IMR-90 (cell line): ENCODE measurements around the gene S100B. TPM values are rescaled to one million over a fixed set of nuclear protein-coding genes. Genes with fewer than 3 reads are reported as not detected.

Experiments used
- ATAC-seq: fragments of 200-7000 bp; cut with Tn5 transposase; 2 replicates; pipeline ENCODE4 v1.9.1; 2020; ENCODE audit warnings: low read depth, mild to moderate bottlenecking, moderate library complexity
- BruUV-seq: library from RNA; stranded (reverse); fragments of 400-500 nt; replicated peaks from 2 replicates; lab custom pipeline; 2021; lab: Mats Ljungman, UMichigan
- CTCF ChIA-PET: fragments of 300-600 bp; formaldehyde crosslinking; extraction: SDS; loops from one replicate; lab custom pipeline; 2021; ENCODE audit warnings: antibody characterized with exemption; lab: Yijun Ruan, JAX
- POLR2A ChIA-PET: fragments of 300-600 bp; sonication (Branson Sonifier 250); formaldehyde crosslinking; loops from one replicate; lab custom pipeline; 2022; ENCODE audit warnings: antibody characterized with exemption; ENCODE audit not compliant: unreplicated experiment; lab: Charles Lee
- DNase-seq: peaks from one replicate; pipeline ENCODE4 v3.0.0; 2013
- H2AFZ ChIP-seq: replicated peaks from 2 replicates; pipeline ENCODE3; 2013; ENCODE audit warnings: low read length, mild to moderate bottlenecking; ENCODE audit not compliant: poor library complexity
- H2AK5ac ChIP-seq: 2 replicates; pipeline ENCODE4 v1.6.1; 2013; ENCODE audit warnings: low read depth, low read length, inconsistent platforms
- H2AK9ac ChIP-seq: replicated peaks from 2 replicates; pipeline ENCODE3; 2013; ENCODE audit warnings: mild to moderate bottlenecking, low read depth, low read length, moderate library complexity; ENCODE audit not compliant: poor library complexity
- H2BK120ac ChIP-seq: 2 replicates; pipeline ENCODE4 v1.6.1; 2013; ENCODE audit warnings: low read depth, low read length, inconsistent platforms
- H2BK15ac ChIP-seq: 3 replicates; pipeline ENCODE4 v1.6.1; 2013; ENCODE audit warnings: low read depth, low read length, inconsistent platforms
- H2BK20ac ChIP-seq: 2 replicates; pipeline ENCODE4 v1.6.1; 2013; ENCODE audit warnings: low read depth, mild to moderate bottlenecking, inconsistent platforms, low read length, moderate library complexity
- H2BK5ac ChIP-seq: 2 replicates; pipeline ENCODE4 v1.6.1; 2013; ENCODE audit warnings: mild to moderate bottlenecking, low read depth, low read length, inconsistent platforms; ENCODE audit not compliant: poor library complexity, severe bottlenecking
- H3K14ac ChIP-seq: replicated peaks from 2 replicates; pipeline ENCODE4 v1.6.1; 2013; ENCODE audit warnings: low read depth, low read length, inconsistent platforms
- H3K18ac ChIP-seq: 2 replicates; pipeline ENCODE4 v1.6.1; 2013; ENCODE audit warnings: low read depth, low read length, control low read depth
- H3K23ac ChIP-seq: 2 replicates; pipeline ENCODE4 v1.6.1; 2013; ENCODE audit warnings: low read depth, low read length, inconsistent platforms
- H3K27ac ChIP-seq: 2 replicates; pipeline ENCODE4 v1.5.1; 2013; ENCODE audit warnings: mild to moderate bottlenecking, control low read depth, low read length; ENCODE audit not compliant: insufficient read depth
- H3K27me3 ChIP-seq: 2 replicates; pipeline ENCODE4 v1.6.1; 2013; ENCODE audit warnings: low read length; ENCODE audit not compliant: control insufficient read depth, insufficient read depth
- H3K36me3 ChIP-seq: 2 replicates; pipeline ENCODE4 v1.6.1; 2013; ENCODE audit warnings: low read length, mixed read lengths; ENCODE audit not compliant: control insufficient read depth, insufficient read depth
- H3K4ac ChIP-seq: 2 replicates; pipeline ENCODE4 v1.6.1; 2013; ENCODE audit warnings: low read depth, low read length, inconsistent platforms
- H3K4me1 ChIP-seq: 2 replicates; pipeline ENCODE4 v1.6.1; 2013; ENCODE audit warnings: low read length, mixed read lengths; ENCODE audit not compliant: control insufficient read depth, insufficient read depth
- H3K4me2 ChIP-seq: 2 replicates; pipeline ENCODE4 v1.6.1; 2013; ENCODE audit warnings: low read depth, mild to moderate bottlenecking, control low read depth, low read length, moderate library complexity
- H3K4me3 ChIP-seq: 2 replicates; pipeline ENCODE4 v1.5.1; 2013; ENCODE audit warnings: low read depth, mild to moderate bottlenecking, control low read depth, low read length, moderate library complexity; ENCODE audit not compliant: insufficient read depth
- H3K56ac ChIP-seq: 2 replicates; pipeline ENCODE4 v1.6.1; 2013; ENCODE audit warnings: low read length, inconsistent platforms; ENCODE audit not compliant: insufficient read depth; ENCODE audit errors: extremely low read depth
- H3K79me1 ChIP-seq, 2 experiments: 2 replicates each; pipeline ENCODE4 v1.6.1; 2013; ENCODE audit warnings: low read length in 2 of 2, inconsistent platforms in 1 of 2, low read depth in 1 of 2
- H3K9ac ChIP-seq: 2 replicates; pipeline ENCODE4 v1.6.1; 2013; ENCODE audit warnings: low read depth, low read length, control low read depth
- H3K9me1 ChIP-seq: 2 replicates; pipeline ENCODE4 v1.6.1; 2013; ENCODE audit warnings: low read length, inconsistent platforms; ENCODE audit not compliant: insufficient read depth
- H3K9me3 ChIP-seq: 2 replicates; pipeline ENCODE4 v1.6.1; 2013; ENCODE audit warnings: low read length; ENCODE audit not compliant: control insufficient read depth, insufficient read depth
- H4K20me1 ChIP-seq: 2 replicates; pipeline ENCODE4 v1.6.1; 2013; ENCODE audit warnings: low read length, inconsistent platforms; ENCODE audit not compliant: insufficient read depth
- H4K5ac ChIP-seq: 2 replicates; pipeline ENCODE4 v1.6.1; 2013; ENCODE audit warnings: mild to moderate bottlenecking, low read depth, low read length, control low read depth
- H4K8ac ChIP-seq, 2 experiments: 2 replicates each; pipeline ENCODE4 v1.6.1; 2013; ENCODE audit warnings: low read depth in 2 of 2, low read length in 2 of 2, control low read depth in 1 of 2, inconsistent platforms in 1 of 2
- H4K91ac ChIP-seq: 2 replicates; pipeline ENCODE4 v1.6.1; 2013; ENCODE audit warnings: low read depth, low read length, inconsistent platforms; ENCODE audit not compliant: insufficient read depth
- CEBPB ChIP-seq: IDR thresholded peaks from 2 replicates; pipeline ENCODE4 v1.6.1; 2012; ENCODE audit warnings: low read depth, low read length, improper control_type of control experiment
- CTCF ChIP-seq: conservative IDR thresholded peaks from 2 replicates; pipeline ENCODE4 v1.5.1; 2012; ENCODE audit warnings: mild to moderate bottlenecking, low read depth, low read length, improper control_type of control experiment
- MAFK ChIP-seq: IDR thresholded peaks from 2 replicates; pipeline ENCODE4 v1.6.1; 2012; ENCODE audit warnings: low read depth, low read length, improper control_type of control experiment
- RAD21 ChIP-seq: IDR thresholded peaks from 2 replicates; pipeline ENCODE4 v1.6.1; 2012; ENCODE audit warnings: low read length, improper control_type of control experiment
- WGBS, 2 experiments: methylation state at CpG; one replicate each; pipeline versions ENCODE4 v1.1.5 to v1.1.7; 2013; ENCODE audit warnings: missing lambda C conversion rate in 2 of 2; ENCODE audit not compliant: insufficient read length in 1 of 2; ENCODE audit errors: extremely low coverage in 2 of 2; 5-methylcytosine and 5-hydroxymethylcytosine counted together
- dilution Hi-C: fragments of 300-500 bp; cut with HindIII; formaldehyde crosslinking; loops from one replicate; pipeline ENCODE4 v1.14.3; 2018; ENCODE audit warnings: low sequenced_read_pairs; ENCODE audit not compliant: unreplicated experiment
- in situ Hi-C: fragments of 300-500 bp; cut with MboI; formaldehyde crosslinking; loops from 3 replicates; pipeline ENCODE4 v1.14.3; 2019; ENCODE audit warnings: low sequenced_read_pairs, inconsistent platforms, mixed read lengths
- intact Hi-C: fragments of 100-400 bp; cut with micrococcal nuclease; formaldehyde crosslinking; loops from 2 replicates; pipeline ENCODE4 v1.10.0; 2022
- polyA plus RNA-seq, 3 experiments: library from polyadenylated mRNA; depleted of rRNA; stranded (reverse); fragments of >200 nt; gene quantifications; 2 replicates each; pipeline ENCODE4 v1.2.3, GENCODE V29; 2012; ENCODE audit warnings: low replicate concordance in 1 of 3
- total RNA-seq: library from RNA; depleted of rRNA; stranded (reverse); fragments of >200 nt; gene quantifications from 2 replicates; pipeline ENCODE4 v1.2.3, GENCODE V29; 2012

Gene S100B
- total and polyA plus RNA-seq, 2 of the 4 experiments (the other 2 are of a cell fraction) = 0.18 to 0.26 TPM

DNA sequence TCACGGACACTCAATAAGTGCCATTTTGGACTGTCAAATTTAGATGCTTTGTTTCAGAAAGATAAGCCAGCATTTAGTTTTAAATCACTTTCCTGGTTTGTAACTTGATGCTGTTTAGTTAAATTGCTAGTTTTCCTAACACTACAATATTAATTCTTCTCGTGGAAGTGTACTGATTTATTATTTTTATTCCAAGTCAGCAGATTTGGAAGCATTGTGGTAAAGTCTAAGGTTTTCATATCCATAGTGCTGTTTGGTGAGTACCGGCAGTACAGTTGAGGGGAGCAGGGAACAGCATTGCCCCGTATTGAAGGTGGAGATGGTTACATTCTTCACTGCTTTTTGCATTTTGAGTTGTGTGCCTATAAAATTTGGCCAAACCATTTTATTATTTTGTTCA is 36.3 kb downstream of the S100B start:
- no peak overlapping the region for H3K23ac ChIP-seq
- peaks cover 10% of the 10 kb centered on the region for H3K9me3 ChIP-seq
- no peak overlapping the region for H2BK20ac ChIP-seq
- H2BK5ac ChIP-seq = no peak overlapping the region
- DNase-seq (no peak), ATAC-seq (no peak)
- CTCF ChIA-PET = no interaction called here
- H3K4me3 ChIP-seq = no peak overlapping the region
- no peak overlapping the region for H3K27ac ChIP-seq
- no peak overlapping the region for H4K5ac ChIP-seq
- no CpG with 5 or more reads among the region's 4 CpGs for WGBS, 2 experiments
- no peak overlapping the region for H3K18ac ChIP-seq
- dilution Hi-C loops = no loop called here
- H2AFZ ChIP-seq = no peak overlapping the region
- in situ Hi-C loops = no loop called here
- H3K27me3 ChIP-seq = no peaks in the 10 kb centered on the region
- H4K20me1 ChIP-seq = no peaks in the 10 kb centered on the region
- no peak overlapping the region for H3K9ac ChIP-seq
- no peak overlapping the region for H3K4ac ChIP-seq
- no peak overlapping the region for H4K8ac ChIP-seq
- H2AK5ac ChIP-seq = no peak overlapping the region
- BruUV-seq = no TSS peak
- peaks cover 4% of the 10 kb centered on the region; the same call in 1 of the 2 replicates for H3K9me1 ChIP-seq
- H4K91ac ChIP-seq = no peak overlapping the region
- intact Hi-C loops = no loop called here
- no peak overlapping the region for H2BK15ac ChIP-seq
- no peak overlapping the region for H3K14ac ChIP-seq
- H3K79me1 ChIP-seq = no peaks in the 10 kb centered on the region
- no peak overlapping the region for H2BK120ac ChIP-seq
- POLR2A ChIA-PET = no interaction called here
- TF ChIP-seq CEBPB (no peak), RAD21 (no peak), MAFK (peak; percentile 48), CTCF (no peak)
- H2AK9ac ChIP-seq = no peak overlapping the region
- H3K36me3 ChIP-seq = peaks cover 53% of the 10 kb centered on the region
- no peak overlapping the region for H3K4me2 ChIP-seq
- H3K56ac ChIP-seq = no peak overlapping the region
- no peaks in the 10 kb centered on the region for H3K4me1 ChIP-seq
